Stimulated activated effector memory CD8-positive, alpha-beta T cell treated with anti-CD3 and anti-CD28 coated beads, Interleukin-12 subunit alpha, Interleukin-12 subunit beta, amount 100 ng/mL, for 72 hours (primary cell): ENCODE results near the gene MAP2K3.

ENCODE experiments used
- ATAC-seq: fragments of 150-1000 bp; cut with Tn5 transposase; 2 replicates; pipeline ENCODE4 v1.10.0; 2021
- DNase-seq, 2 donors: peaks; one replicate each; pipeline ENCODE4 v3.0.0; 2021 to 2022; ENCODE audit warnings: low spot score in 2 of 2
- H3K27ac Mint-ChIP-seq: one replicate; pipeline ENCODE4 v1.8.0; 2022; ENCODE audit warnings: mild to moderate bottlenecking, mixed read lengths
- H3K36me3 Mint-ChIP-seq: one replicate; pipeline ENCODE4 v1.8.0; 2022; ENCODE audit warnings: mild to moderate bottlenecking, mixed read lengths
- H3K4me1 Mint-ChIP-seq: one replicate; pipeline ENCODE4 v1.8.0; 2022; ENCODE audit warnings: mixed read lengths
- H3K4me3 Mint-ChIP-seq: one replicate; pipeline ENCODE4 v1.8.0; 2022; ENCODE audit warnings: mild to moderate bottlenecking, mixed read lengths
- H3K9me3 Mint-ChIP-seq: one replicate; pipeline ENCODE4 v1.8.0; 2022; ENCODE audit warnings: mixed read lengths

The MAP2K3 gene

GRCh38 chr17:21272881-21273792, 11.4 kb upstream of the MAP2K3 start:
- Mint-ChIP-seq H3K9me3 (no peaks in the 10 kb centered on the region), H3K36me3 (no peaks in the 10 kb centered on the region), H3K27ac (no peak overlapping the region), H3K4me1 (peaks cover 24% of the 10 kb centered on the region), H3K4me3 (no peak overlapping the region)
- DNase-seq (no peak), ATAC-seq (no peak)

GRCh38 chr17:21275047-21275578, 9.4 kb upstream of the MAP2K3 start:
- H3K4me3 Mint-ChIP-seq: peak overlapping the region; percentile 72
- no peak overlapping the region for H3K27ac Mint-ChIP-seq
- H3K36me3 Mint-ChIP-seq: no peaks in the 10 kb centered on the region
- no peak for DNase-seq
- H3K4me1 Mint-ChIP-seq: peaks cover 34% of the 10 kb centered on the region
- peak; percentile 2 for ATAC-seq
- H3K9me3 Mint-ChIP-seq: no peaks in the 10 kb centered on the region

GRCh38 chr17:21275579-21276263, 8.8 kb upstream of the MAP2K3 start:
- DNase-seq: peak; percentile 96 to 98
- H3K4me3 Mint-ChIP-seq: peak overlapping the region; percentile 72
- peak; percentile 94 for ATAC-seq
- H3K27ac Mint-ChIP-seq: peak overlapping the region; percentile 57
- H3K36me3 Mint-ChIP-seq: no peaks in the 10 kb centered on the region
- no peaks in the 10 kb centered on the region for H3K9me3 Mint-ChIP-seq
- peaks cover 40% of the 10 kb centered on the region for H3K4me1 Mint-ChIP-seq

DNA sequence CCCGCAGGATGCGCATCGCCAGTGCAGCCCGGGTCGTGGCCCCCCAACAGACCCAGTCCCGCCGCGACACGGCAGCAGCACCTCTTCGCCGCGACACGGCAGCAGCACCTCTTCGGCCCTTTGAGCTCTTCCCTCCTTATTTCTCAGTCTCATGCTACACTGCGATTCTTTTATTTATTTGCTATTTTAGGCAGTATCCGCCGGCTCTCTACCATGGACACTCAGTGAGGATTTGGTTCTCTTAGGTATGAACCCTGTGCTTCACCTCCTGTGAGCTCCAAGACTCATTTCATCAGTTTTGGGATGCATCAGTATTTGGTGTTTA, 8.3 kb upstream of the MAP2K3 start:
- peaks cover 40% of the 10 kb centered on the region for H3K4me1 Mint-ChIP-seq
- ATAC-seq: no peak
- no peaks in the 10 kb centered on the region for H3K36me3 Mint-ChIP-seq
- H3K27ac Mint-ChIP-seq: peak overlapping the region; percentile 57
- peak overlapping the region; percentile 72 for H3K4me3 Mint-ChIP-seq
- H3K9me3 Mint-ChIP-seq: no peaks in the 10 kb centered on the region
- no peak for DNase-seq

- H3K9me3 Mint-ChIP-seq: no peaks in the 10 kb centered on the region
- no peak for DNase-seq
- no peak for ATAC-seq
- H3K36me3 Mint-ChIP-seq: no peaks in the 10 kb centered on the region
- no peak overlapping the region for H3K27ac Mint-ChIP-seq
- H3K4me3 Mint-ChIP-seq: no peak overlapping the region
- H3K4me1 Mint-ChIP-seq: peaks cover 43% of the 10 kb centered on the region
Observed at GRCh38 chr17:21277332-21277731, 7.2 kb upstream of the MAP2K3 start.

DNA sequence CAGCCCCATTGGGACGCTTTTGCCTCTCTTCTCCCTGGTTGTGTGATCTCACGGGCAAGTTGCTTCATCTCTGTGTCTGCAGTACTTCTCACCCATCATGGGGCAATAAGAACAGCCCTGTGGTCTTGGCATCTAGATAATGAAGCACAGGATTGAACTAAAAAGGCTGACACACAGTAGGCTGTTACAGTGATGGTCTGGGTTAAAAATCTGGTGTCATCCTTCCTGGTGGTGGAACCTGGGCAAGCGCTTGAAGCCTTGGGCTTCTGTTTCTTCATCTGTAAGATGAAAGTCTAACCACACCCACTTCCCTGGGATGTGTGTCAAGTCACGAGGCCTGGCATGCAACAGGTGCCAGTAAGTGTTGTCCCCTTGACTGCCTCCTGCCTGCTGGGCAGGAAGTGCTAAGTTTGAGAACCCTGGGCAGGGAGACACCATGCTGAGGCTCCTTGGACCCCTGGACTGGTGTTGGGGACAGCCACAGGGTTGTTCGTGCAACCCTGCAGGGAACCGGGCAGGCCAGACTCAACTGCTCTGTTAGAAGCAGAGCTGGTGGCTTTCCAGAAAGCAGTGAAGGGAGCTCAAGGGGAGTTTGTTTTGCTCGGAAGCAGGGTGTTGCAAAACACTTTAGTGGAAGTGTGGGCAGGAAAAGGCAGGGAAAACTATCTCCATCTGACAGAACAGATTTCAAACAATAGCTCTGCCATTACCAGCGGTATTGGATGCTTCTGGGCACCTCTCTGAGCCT, 5.9 kb upstream of the MAP2K3 start:
- DNase-seq: no peak
- Mint-ChIP-seq H3K4me3 (no peak overlapping the region), H3K4me1 (peaks cover 54% of the 10 kb centered on the region), H3K9me3 (no peaks in the 10 kb centered on the region), H3K27ac (peak overlapping the region; percentile 63), H3K36me3 (no peaks in the 10 kb centered on the region)
- ATAC-seq: no peak

DNA sequence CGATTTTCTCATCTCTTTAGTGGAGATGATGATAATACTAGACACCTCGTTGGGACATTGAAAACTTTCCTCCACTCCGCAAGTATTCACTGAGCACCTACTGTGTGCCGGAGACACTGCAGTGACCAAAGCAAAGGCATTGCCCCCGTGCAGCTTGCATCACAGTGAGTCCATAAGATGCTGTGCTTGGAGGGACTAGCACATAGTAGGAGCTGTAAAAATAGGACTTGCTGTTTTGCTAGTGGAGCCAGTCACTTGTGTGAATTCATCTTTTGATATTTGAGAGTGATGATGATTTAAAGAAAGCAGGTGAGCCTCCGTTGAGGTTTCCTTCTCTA, 5.3 kb upstream of the MAP2K3 start:
- ATAC-seq (no peak), DNase-seq (no peak)
- peaks cover 54% of the 10 kb centered on the region for H3K4me1 Mint-ChIP-seq
- H3K27ac Mint-ChIP-seq: no peak overlapping the region
- H3K36me3 Mint-ChIP-seq: no peaks in the 10 kb centered on the region
- H3K9me3 Mint-ChIP-seq: no peaks in the 10 kb centered on the region
- no peak overlapping the region for H3K4me3 Mint-ChIP-seq

- DNase-seq (no peak), ATAC-seq (no peak)
- H3K27ac Mint-ChIP-seq: peak overlapping the region; percentile 70
- H3K36me3 Mint-ChIP-seq: no peaks in the 10 kb centered on the region
- no peak overlapping the region for H3K4me3 Mint-ChIP-seq
- peaks cover 54% of the 10 kb centered on the region for H3K4me1 Mint-ChIP-seq
- no peaks in the 10 kb centered on the region for H3K9me3 Mint-ChIP-seq
Observed at GRCh38 chr17:21279582-21279981, 4.9 kb upstream of the MAP2K3 start.

DNA sequence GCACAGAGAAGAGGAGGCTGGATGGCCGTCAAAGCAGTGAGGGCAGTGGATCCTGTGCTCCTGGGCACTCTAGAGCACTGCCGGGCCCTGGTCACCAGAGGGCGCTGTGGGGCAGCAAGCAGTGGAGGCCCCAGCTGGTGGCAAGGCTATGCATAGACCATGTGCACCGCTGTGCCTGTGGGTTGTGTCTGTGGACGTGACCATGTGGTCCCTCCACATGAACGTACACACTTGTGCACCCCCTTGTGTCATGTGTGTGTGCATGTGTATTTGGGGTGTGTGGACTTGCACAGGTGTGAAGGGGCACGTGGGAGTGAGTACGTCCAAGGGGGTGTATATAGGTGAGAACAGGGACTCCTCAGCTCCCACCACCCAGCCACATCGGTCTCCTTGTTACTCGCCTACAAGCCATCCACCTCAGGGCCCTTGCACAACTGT, 4.4 kb upstream of the MAP2K3 start:
- H3K9me3 Mint-ChIP-seq: no peaks in the 10 kb centered on the region
- peak; percentile 62 for ATAC-seq
- DNase-seq: peak; percentile 94 to 95
- no peak overlapping the region for H3K4me3 Mint-ChIP-seq
- peaks cover 50% of the 10 kb centered on the region for H3K4me1 Mint-ChIP-seq
- no peaks in the 10 kb centered on the region for H3K36me3 Mint-ChIP-seq
- H3K27ac Mint-ChIP-seq: peak overlapping the region; percentile 70

DNA sequence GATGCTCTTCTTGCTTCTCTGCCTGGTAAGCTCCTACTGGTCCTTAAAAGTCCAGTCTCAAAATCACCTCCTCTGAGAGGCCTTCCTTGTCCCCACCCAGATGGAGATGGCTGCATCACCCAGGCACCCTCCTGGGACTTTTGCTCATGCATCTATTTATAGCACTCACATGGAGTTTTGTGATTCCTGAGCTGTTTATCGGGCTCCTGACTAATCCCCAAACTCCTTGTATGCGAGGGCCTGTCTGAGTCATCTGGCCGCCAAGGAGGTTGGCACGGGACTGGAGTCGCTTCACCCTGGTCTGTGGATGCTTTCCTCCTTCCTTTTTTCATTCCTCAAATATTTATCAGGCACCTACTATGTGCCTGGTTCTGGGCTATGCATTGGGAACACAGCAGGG, 2.3 kb upstream of the MAP2K3 start:
- DNase-seq (no peak), ATAC-seq (no peak)
- Mint-ChIP-seq H3K27ac (peak overlapping the region; percentile 29), H3K4me3 (peak overlapping the region; percentile 99), H3K36me3 (peaks cover 18% of the 10 kb centered on the region), H3K4me1 (peaks cover 59% of the 10 kb centered on the region), H3K9me3 (no peaks in the 10 kb centered on the region)

- peak overlapping the region; percentile 29 for H3K27ac Mint-ChIP-seq
- H3K4me1 Mint-ChIP-seq: peaks cover 65% of the 10 kb centered on the region
- peak overlapping the region; percentile 99 for H3K4me3 Mint-ChIP-seq
- peaks cover 24% of the 10 kb centered on the region for H3K36me3 Mint-ChIP-seq
- DNase-seq: no peak
- ATAC-seq: no peak
- H3K9me3 Mint-ChIP-seq: no peaks in the 10 kb centered on the region
Observed at GRCh38 chr17:21282850-21283249, 1.7 kb upstream of the MAP2K3 start.

GRCh38 chr17:21283482-21284318, 811 bp upstream of the MAP2K3 start:
- ATAC-seq (peak; percentile 5), DNase-seq (no peak)
- Mint-ChIP-seq H3K4me1 (peaks cover 68% of the 10 kb centered on the region), H3K9me3 (no peaks in the 10 kb centered on the region), H3K36me3 (peaks cover 32% of the 10 kb centered on the region), H3K4me3 (peak overlapping the region; percentile 99), H3K27ac (peak overlapping the region; percentile 89)

DNA sequence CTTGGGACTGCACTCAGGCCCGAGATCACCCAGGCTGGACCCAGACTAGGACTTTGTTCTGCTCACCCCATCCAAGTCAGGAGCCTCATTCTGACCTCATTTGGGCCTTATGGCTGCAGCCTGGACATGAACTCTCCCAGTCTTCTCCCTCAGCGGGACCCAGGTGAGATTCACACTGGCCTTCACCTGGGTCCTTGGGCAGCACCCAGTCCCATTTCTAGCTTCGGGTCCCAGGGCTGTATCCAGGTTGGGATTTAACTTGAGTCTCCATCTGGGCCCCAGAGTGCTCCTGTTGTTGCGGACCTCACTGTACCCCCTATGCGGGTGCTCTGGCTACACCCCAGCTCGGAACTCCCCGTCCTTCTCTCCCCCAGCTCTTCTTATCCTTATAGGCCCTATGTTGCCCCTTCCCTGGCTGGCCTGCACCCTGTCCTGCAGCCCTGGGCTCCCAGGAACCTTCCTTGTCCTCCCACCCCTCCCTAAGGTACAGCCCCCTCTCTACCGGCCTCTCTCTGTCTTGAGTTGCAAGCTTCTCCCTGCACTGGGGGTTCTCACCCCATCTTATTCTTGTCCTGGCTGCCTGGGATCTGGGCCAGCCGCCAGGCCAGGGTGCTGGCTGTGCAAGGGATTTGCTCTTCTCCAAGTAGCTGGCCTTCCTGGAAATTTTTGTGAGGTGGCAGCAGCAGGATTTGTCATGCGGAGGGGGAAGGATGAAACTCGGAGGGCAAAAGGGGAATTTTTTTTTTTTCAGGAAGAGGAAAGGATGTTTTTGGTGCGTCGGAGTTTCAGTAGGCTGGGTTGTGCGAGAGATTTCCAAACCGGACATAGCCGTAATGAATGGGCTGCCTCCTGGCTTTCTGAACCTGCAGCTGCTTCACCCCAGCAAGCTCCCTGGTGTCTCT, 904 bp downstream of the MAP2K3 start:
- H3K4me1 Mint-ChIP-seq: peaks cover 67% of the 10 kb centered on the region
- H3K27ac Mint-ChIP-seq: peak overlapping the region; percentile 89
- ATAC-seq: no peak
- H3K36me3 Mint-ChIP-seq: peaks cover 41% of the 10 kb centered on the region
- peak in 1 of 2 donors; percentile 62 for DNase-seq
- H3K9me3 Mint-ChIP-seq: no peaks in the 10 kb centered on the region
- peak overlapping the region; percentile 99 for H3K4me3 Mint-ChIP-seq
